GM19467 (cell line): Measurements from ENCODE around the gene TRAP1.

ENCODE experiments used
- ATAC-seq: cut with Tn5 transposase; IDR thresholded peaks from one replicate; pipeline ENCODE4 v1.9.1; 2021; ENCODE audit warnings: mild to moderate bottlenecking, moderate library complexity; ENCODE audit not compliant: unreplicated experiment

The TRAP1 gene

DNA sequence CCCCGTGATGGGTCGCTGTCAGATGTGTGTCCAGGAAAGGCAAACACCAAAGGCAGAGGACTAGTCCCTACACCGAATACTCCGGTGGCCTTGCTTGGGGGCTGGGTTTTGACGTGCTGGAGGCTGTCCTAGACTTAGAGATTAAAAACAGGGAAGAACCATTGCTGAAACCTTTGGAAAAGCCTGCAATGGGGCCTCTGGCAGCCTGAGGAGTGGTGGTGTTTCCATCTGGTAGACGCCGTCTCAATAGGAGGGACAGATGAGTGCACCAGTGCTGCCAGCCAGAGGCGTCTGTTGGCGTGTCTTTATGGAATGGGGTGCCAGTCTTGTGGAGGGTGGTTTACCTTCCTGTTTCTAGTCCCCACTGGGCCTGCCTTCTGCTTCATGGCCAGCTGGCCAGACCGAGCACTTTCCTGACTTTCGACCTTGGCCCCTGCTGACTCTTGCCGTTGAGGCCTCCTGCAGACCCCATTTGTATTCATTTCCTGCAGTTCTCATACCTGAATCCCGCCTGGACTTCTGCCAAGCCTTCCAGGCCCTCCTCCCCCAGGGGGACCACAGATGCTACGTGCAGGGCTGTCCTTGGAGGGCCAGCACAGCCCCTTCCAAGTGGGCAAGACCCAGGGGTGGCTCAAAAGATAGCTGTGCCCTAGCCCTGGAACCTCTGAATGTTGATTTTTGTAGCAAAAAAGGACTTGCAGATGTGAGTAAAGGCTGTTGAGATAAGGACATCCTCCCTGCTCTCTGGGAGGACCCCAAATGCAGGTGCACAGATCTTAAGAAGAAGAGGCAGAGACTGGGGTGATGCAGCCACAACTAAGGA lies 64.7 kb downstream of the TRAP1 start:
- no peak for ATAC-seq

DNA sequence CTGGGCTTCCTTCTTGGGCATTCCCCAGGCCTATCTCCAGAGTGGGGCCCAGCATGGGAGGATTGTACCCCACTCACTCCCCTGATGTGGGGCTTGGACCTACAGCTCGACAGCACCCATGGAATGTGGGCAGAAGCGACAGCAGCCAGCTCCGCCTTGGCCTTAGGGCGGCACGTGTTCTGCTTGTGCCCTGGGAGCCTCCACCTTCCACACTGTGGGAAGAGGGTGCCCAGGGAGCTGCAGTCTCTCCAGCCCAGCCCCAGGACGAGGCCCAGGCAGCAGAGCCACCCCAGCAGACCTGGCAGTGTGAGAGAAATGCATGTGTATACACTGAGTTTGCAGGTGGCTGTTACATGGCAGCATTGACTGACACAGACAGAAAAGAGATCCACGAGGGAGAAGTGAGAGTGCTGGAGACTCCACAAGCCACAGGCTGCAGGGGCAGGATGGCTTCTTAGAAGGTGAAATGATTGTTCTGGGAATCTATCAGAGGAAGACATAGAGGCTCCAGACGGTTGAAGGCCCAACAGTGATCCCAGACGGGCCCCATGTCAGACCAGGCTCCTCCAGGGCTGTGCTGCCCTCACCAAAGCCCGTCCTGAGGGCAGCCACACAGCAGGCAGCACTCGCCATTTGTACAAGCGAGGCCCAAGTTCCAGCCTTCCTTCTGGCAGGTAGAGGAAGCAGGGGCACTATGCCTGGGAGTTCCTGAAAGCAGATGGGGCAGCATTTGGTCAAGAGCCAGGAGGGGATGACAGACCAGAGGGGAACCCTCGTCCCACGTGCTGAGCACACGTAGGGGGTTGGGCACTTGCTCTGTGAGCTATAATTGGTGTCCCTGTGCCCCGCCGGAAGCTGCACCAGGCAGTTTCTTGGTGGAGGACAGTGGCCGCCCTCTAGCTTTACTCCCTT lies 65.6 kb downstream of the TRAP1 start:
- no peak for ATAC-seq

DNA sequence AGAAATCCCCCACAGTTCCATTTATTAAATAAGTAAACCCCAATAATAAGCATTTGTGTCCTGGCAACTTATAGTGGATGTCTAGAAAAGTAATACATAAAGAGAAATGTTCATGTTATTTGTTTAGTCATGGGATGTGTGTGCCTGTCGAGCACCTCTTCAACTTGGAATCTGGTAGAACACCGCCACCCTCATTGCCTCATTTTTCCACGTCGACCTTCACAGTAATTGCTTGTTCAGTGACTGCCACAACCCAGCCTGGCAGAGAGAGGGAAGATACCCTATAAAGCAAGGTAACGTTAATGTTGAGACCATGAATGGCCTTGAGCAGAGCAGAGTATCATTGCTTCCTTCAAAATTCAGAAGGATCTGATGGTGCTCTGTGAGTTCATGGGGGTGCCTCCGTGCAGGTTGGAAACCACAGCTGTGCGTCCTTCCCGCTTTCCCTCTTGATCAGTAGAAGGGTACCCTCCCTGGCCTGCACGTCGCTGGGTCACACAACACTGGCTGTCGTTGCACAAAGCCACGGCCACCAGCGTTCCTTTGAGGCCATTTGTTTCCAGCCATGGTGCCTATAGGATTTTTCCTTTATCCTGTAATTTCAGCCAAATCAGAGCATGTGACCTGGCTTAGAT lies 66.6 kb downstream of the TRAP1 start:
- ATAC-seq, result no peak

DNA sequence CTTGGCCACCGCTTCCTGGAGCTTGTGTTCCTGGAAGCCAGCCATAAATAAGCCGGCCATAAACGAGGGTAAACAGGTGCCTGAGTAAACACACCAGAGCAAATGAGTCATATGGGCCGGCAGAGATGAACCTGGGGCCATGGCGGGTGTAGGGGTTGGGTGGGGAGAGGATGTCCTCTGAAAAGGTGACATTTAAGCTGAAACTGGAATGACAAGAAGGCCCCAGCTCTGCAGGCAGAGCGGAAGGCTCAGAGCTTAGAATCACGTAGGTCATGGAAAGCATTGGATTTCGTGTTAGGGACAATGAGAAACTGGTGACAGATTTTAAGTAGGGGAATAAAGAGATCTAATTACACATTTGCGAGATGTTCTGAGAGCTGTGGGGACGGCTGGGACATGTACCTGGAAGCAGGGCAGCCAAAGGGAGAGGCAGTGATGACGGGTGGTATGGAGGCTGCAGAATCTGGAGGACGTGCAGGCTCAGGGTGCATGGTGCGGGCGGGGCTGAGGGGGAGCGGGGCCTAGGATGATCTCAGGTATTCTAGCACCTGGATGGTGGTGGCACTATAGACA lies 70.9 kb downstream of the TRAP1 start:
- no peak for ATAC-seq

DNA sequence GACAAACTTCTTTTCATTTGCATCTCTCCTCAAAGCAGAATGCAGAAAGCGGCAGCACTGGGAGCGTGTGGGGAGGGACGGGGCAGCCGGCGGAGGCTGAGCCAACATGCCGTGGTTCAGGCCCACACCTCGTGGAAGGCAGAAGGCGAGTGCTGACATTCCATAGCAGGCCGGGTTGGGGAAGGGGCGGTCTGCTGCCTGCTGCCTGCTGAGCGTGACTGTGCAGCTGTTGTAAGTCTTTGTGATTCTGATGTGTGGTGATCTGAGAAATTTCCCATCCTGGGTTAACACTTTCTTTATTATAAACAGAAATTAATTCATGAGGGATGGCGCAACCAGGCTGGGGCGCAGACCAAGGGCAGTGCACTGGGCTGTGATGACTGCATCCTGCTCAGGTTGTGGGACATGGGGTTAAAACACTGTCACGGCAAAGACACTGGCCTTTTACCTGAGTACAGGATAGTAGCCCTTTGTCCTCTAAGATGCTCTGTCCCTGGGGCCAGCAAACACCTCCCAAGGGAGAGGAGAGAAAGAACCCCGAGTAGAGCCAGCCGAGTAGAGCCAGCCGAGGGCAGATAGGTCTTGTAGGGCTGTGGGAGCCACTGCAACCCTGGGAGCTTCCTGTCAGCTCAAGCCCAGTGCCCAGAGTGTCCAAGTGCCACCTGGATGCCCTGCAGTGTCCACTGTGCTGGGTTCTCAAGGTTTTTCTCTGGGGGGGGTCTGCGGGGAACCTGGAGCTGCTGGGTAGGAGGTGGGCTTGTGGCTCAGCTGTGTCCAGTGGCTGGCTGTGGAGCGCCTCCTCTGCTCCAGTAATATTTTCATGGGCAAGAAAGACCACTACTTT lies 71.6 kb downstream of the TRAP1 start:
- no peak for ATAC-seq

DNA sequence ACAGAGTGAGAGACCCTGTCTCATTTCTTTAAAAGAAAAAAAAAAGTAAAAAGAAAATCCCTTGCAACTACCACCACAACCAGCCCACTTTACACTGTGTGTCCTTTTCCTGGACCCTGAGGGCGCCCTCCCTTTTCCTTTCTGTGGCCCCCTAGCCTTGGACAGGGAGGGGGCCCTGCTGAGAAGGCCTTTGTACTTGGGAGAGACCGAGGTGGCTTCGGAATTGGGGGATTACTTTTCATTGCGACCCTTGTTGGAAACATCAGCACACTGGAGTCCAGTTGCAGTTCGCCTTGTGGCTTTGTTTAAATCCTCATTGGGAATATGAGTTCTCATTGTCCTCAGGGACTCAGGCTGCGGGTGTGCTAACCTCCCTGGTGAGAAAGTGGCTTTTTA lies 72.2 kb downstream of the TRAP1 start:
- ATAC-seq, result no peak

DNA sequence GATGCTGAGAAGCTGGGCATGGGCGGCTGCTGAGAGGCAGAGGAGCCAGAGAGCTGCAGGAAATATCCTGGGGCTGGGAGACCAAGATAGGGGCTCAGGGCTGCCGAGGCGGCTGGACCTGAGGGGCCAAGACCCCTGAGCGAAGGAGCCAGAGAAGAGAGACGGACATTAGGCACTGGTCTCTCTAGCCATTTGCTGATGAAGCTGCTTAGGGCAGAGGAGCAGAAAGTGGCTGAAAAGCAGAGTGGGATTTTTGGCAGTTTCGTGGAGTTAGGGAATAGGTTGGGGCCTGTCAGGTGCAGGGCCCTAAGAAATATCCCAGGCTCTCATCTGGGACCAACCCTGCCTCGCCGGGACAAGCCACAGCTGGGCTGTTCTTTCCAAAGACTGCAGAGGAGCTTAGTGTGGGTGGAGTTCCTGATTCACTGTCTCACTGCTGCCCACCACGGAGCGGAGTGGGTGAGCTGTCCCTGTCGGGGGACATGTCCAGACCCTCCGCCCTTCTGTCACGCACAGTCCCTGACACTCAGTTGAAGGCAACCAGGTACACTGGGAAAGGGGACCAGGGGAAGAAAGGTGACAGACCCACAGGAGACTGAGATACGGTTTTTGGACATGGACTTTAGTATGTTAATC lies 74.1 kb downstream of the TRAP1 start:
- no peak for ATAC-seq

DNA sequence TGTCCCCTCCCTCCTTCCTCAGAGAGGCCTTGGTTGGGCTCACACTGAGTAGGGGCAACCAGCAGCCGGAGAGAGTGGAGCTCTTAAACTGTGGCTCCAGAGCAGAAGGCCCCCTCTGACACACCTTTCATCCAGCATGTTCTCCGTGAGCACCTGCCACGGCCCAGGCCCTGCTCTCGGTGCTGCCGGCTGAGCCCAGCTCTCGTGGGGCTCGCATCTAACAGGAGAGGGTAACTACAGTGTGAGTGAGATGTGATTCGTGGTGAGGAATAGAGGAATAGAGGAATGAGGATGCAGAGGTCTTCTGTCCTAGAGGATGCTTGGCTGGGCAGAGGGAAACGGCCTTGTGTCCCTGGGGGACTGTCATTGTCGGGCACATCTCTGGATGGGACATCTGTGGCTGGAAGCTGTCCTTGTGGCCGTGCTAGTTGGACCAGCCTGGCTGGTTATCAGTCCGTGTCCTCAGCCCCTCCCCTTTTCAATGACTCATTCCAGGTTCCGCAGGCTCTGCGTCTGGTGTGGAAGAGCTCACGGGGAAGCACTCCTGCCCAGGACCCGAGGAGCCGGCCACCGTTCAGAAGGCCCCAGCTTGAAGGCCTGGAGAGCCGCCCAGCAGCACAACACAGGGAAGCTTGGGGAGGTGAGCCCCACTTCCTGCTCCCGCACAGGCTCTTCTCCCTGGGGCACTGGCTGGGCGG lies 74.8 kb downstream of the TRAP1 start:
- ATAC-seq, result no peak

DNA sequence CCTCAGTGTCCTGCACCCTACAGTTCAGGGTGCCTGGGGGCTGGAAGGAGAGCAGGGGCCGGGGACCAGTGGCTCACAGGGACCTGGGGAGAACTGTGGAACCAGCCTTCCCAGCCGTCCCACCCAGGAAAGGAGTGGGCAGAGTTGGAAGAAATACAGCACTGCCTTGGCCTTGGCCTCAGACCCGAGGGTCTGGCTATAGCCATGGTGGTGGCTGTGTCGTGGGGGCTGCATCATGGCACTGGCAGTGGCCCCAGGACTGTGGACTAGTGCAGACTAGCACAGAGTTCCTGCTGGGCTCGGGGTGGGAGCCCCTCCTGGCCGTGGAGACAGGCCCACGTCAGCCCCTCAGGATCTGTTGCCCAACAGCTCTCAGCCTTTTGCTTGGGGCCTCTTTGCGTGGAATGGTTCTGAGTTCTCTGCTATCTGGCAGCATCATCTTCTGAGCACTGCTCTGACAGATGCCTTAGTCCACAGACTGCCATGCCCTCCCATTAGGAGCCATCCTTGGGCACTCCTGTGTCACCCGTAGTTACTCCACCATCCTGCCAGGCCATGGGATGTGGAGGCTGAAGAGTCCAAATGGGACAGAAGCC lies 75.4 kb downstream of the TRAP1 start:
- ATAC-seq, result no peak

DNA sequence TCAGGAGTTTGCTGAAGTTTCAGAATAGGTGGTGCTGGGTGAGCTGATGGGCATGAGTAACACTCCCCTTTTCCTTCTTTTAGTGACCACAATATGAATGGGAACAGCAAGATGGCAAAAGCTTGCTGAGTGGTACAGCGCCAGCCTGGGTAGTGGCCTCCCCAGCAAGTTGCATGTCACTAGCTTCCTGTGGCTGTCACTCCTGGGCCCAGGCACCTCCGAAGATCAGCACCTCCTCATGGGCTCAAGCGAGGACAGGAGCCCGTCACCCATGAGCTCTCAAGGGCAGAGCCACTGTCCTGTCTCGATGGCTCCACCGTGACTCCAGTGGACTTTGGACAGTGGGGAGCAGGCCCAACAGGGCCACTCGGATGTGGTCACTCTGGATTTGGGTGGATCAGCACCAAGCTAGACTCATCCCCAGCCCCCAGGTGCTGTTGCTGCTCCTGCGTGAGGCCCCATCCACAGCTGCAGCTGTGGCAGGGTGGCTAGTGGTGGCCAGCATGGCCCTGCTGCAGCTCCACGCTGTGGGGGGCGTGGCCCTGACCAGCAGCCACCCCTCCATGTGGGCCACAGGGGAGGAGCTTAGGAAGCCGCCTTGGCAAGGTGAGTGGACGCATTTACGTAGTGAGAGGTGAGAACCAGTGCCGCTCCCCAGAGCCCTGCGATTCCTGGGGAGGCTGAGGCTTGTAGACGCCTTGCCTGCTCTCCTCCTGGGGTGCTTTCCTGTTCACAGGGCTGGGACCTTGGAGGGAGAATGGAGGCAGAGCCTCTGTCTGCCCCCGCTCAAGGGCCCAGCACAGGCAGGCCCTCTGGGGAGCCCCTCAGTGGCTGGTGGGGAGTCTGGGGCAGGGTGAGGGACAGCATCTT lies 76.5 kb downstream of the TRAP1 start:
- no peak for ATAC-seq

DNA sequence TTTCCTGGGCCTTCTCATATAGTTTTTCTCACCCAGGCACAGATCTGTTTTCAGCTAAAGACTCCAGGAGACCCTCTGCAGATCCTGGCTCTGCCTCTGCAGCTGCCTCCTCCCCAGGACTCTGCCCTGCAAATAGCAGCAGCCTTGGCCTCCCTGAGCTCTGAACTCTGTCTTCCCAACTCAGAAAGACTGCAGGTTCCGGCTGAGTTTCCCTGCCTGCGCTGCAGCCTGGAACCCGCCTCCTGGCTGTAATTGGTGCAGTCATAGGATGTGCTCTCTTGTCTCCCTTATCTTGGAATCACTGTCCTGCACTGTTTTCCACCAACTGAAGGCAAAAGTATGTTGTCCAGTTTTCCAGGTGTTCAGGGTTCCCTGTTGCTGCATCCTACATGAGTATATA lies 77.1 kb downstream of the TRAP1 start:
- no peak for ATAC-seq

DNA sequence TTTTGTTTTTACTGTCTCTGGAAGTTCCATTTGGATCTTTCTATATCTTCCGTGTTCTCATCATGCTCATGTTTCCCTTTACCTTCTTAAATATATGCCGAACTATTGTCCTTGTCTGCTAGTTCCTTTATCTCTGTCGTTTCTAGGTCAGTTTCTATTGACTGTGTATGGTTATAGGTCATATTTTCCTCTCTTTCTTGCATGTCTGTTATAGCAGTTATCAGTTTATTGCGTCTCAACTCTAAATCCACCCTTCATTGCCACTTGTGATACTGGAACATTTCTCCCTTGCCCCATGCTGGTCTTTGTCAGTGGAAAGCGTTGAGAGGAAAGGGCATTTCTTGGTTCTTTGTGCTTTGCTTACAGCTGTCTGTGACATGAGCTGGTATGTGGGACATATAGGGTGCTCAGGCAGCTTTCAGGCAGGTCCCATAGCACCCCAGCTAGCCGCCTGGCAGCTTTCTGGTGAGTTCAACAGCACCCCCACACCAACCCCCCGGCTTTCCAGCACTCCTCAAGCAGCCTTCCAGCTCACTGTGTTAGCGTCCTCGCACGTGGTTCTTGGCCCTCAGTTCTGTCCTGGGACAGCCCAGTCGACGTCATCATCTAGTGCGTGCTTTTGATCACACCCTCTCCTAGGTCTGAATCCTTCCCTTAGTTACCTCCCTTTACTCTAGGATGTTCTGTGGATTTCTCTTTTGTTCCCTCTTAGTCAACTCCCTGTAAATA lies 78.2 kb downstream of the TRAP1 start:
- ATAC-seq, result no peak

DNA sequence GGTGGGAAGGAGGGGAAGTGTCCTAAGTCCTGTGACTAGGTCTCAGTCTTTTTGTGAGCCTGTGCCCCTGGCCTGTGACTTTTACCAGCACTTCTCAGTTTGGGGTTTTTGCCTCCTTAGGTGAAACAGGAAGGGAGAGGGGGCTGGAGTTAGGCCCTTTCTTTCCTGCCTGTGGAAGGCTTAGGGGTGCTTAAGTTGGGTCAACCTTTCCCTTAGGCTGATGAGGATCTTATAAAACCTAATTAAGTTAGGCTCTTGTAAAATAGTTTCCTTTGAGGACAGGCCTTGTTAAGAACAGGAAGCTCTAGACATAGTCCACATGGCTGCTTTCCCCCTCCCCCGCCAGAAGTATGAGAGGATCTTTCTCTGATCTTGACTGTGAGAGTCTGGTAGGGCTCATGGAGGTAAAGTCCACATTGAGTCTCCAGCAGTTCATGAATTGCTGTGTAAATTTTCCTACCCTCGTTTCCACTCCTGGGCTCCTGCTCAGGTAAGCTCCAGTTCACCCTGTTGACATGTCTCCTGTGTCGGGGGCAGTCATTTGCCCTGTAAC lies 79.9 kb downstream of the TRAP1 start:
- no peak for ATAC-seq

DNA sequence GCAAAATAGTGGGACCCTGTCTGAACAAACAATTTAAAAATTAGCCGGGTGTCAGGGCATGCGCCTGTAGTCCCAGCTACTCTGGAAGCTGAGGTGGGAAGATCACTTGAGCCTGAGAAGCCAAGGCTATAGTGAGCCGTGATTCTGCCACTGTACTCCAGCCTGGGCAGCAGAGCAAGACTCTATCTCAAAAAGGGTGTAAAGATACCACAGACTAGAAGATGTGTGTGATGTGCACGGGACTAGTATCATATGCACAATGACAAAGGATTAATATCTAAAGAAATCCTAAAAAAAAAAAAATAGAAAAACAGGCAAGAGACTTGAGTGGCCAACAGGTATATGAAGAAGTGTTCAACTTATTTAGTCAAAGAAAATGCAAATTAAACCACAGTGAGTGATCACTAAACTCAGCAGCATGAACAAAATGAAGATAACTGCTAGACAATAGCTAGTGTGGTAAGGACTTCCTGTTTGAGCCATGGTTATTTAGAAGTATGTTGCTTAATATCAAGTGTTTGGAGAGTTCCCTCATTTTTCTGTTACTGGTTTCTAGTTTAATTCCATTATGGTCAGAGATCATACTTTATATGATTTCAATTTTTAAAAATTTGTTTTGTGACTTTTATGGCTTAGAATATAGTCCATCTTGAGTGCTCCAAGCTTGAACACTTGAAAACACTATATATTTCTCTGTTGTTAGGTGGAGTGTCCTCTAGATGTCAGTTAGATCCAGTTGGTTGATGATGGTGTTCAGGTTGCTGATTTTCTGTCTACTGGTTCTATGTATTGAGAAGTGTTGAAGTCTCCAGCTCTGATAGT lies 91.2 kb downstream of the TRAP1 start:
- no peak for ATAC-seq

DNA sequence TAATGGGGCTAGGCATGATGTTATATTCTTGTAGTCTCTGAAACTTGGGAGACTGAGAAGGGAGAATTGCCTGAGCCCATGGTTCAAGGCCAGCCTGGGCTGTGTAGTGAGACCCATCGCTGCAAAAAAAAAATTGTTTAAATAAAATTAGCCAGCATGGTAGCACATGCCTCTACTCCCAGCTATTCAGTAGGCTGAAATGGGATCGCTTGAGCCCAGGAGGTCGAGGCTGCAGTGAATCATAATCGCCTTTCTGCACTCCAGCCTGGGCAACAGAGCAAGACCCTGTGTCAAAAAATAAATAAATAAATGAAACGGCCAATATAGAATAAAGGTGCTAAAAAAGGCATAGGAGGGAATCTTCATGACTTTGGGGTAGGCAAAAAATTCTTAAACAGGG lies 92.0 kb downstream of the TRAP1 start:
- ATAC-seq, result no peak

DNA sequence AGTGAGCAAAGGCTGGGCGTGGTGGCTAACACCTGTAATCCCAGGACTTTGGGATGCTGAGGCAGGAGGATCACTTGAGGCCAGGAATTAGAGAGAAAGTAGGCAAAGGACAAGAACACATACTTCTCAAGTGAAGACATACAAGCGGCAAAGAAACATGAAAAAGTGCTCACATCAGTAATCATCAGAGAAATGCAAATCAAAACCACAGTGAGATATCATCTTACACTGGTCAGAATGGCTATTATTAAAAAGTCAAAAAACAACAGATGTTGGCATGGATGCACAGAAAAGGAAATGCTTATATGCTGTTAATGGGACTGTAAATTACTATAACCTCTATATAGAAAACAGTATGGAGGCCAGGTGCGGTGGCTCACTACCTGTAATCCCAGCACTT lies 93.7 kb downstream of the TRAP1 start:
- no peak for ATAC-seq
